H1 (cell line): ENCODE results near the gene PTPRJ.

ENCODE experiments used
- CBX5 ChIP-seq: fragments of 300-800, 300-1000 bp; sonication (generic); IDR thresholded peaks from 2 replicates; pipeline ENCODE4 v1.7.1; 2016; ENCODE audit warnings: antibody characterized with exemption, low read length, low read depth
- CEBPB ChIP-seq: IDR thresholded peaks from 2 replicates; pipeline ENCODE4 v1.6.1; 2012; ENCODE audit warnings: low read depth, low read length
- CTCF ChIP-seq, 3 experiments: IDR thresholded peaks; 1 replicate in 2 of 3; 2 replicates in 1 of 3; pipeline versions ENCODE4 v1.5.1 to v1.6.1; 2011; ENCODE audit warnings: low read length in 3 of 3, mild to moderate bottlenecking in 3 of 3, inconsistent platforms in 2 of 3, low read depth in 1 of 3, moderate library complexity in 1 of 3; ENCODE audit not compliant: insufficient read depth in 1 of 3; ENCODE audit errors: control extremely low read depth in 1 of 3
- EP300 ChIP-seq, 2 experiments: IDR thresholded peaks; 1 replicate in 1 of 2; 2 replicates in 1 of 2; pipeline ENCODE4 v1.6.1; 2011 to 2012; ENCODE audit warnings: low read depth in 2 of 2, low read length in 2 of 2, mild to moderate bottlenecking in 2 of 2, borderline replicate concordance in 1 of 2, inconsistent platforms in 1 of 2, moderate library complexity in 1 of 2
- HDAC2 ChIP-seq, 2 experiments: fragments of 300-600 bp in 1 of 2; sonication (generic) in 1 of 2; IDR thresholded peaks; 2 replicates each; pipeline ENCODE4 v1.6.1; 2011 to 2012; ENCODE audit warnings: low read depth in 2 of 2, low read length in 2 of 2, mild to moderate bottlenecking in 2 of 2, moderate library complexity in 2 of 2, borderline replicate concordance in 1 of 2, inconsistent platforms in 1 of 2
- POLR2A ChIP-seq, 2 experiments: IDR thresholded peaks; 1 replicate in 1 of 2; 2 replicates in 1 of 2; pipeline ENCODE4 v1.6.1; 2011; ENCODE audit warnings: low read depth in 2 of 2, low read length in 2 of 2, mild to moderate bottlenecking in 2 of 2; ENCODE audit errors: control extremely low read depth in 1 of 2
- RAD21 ChIP-seq, 2 experiments: IDR thresholded peaks in 1 of 2; conservative IDR thresholded peaks in 1 of 2; 2 replicates each; pipeline ENCODE4 v1.6.1; 2011; ENCODE audit warnings: low read depth in 2 of 2, low read length in 2 of 2, improper control_type of control experiment in 1 of 2, inconsistent platforms in 1 of 2, mild to moderate bottlenecking in 1 of 2, moderate library complexity in 1 of 2
- SP1 ChIP-seq: IDR thresholded peaks from 2 replicates; pipeline ENCODE4 v1.6.1; 2011; ENCODE audit warnings: low read depth, low read length
- TCF12 ChIP-seq: IDR thresholded peaks from 2 replicates; pipeline ENCODE4 v1.6.1; 2011; ENCODE audit warnings: low read depth, mild to moderate bottlenecking, low read length

GRCh38 chr11:48141475-48142122 is 161.2 kb downstream of the PTPRJ start:
- no peak for TF ChIP-seq SP1
- TF ChIP-seq EP300 (IDR thresholded peaks at IDR 0.05; ENCODE audit: borderline replicate concordance in 1 of 2, low read depth in 2 of 2, low read length in 2 of 2): no peak
- no peak for TF ChIP-seq CTCF (IDR thresholded peaks at IDR 0.05; ENCODE audit: control extremely low read depth in 1 of 3, insufficient read depth in 1 of 3, low read depth in 1 of 3, low read length in 3 of 3)
- TF ChIP-seq POLR2A (IDR thresholded peaks at IDR 0.05; ENCODE audit: control extremely low read depth in 1 of 2, low read depth in 2 of 2, low read length in 2 of 2): no peak
- TF ChIP-seq HDAC2 (IDR thresholded peaks at IDR 0.05; ENCODE audit: borderline replicate concordance in 1 of 2, low read depth in 2 of 2, low read length in 2 of 2): no peak
- TF ChIP-seq RAD21 (IDR thresholded peaks at IDR 0.05 in 1 of 2, conservative IDR thresholded peaks at IDR 0.05 in 1 of 2; ENCODE audit: low read depth in 2 of 2, low read length in 2 of 2): no peak
- no peak for TF ChIP-seq CEBPB
- TF ChIP-seq TCF12: no peak
- TF ChIP-seq CBX5: no peak
